HEK293 (cell line): ENCODE measurements around the gene EVI5L.

Source experiments
- KLF1 ChIP-seq: fragments of 450-650 bp; formaldehyde crosslinking; IDR thresholded peaks from 2 replicates; pipeline ENCODE4 v1.5.1; 2016; ENCODE audit warnings: missing biosample characterization, missing genetic modification characterization
- KLF7 ChIP-seq: fragments of 450-650 bp; formaldehyde crosslinking; IDR thresholded peaks from 2 replicates; pipeline ENCODE4 v1.5.1; 2016; ENCODE audit warnings: missing biosample characterization, missing genetic modification characterization, borderline replicate concordance
- SETDB1 ChIP-seq: IDR thresholded peaks from one replicate; pipeline ENCODE4 v1.6.1; 2017; ENCODE audit warnings: mild to moderate bottlenecking, low read length, moderate library complexity, mixed read lengths; ENCODE audit not compliant: insufficient read length
- YY2 ChIP-seq: fragments of 450-650 bp; formaldehyde crosslinking; IDR thresholded peaks from 2 replicates; pipeline ENCODE4 v1.5.1; 2016; ENCODE audit warnings: missing biosample characterization, missing genetic modification characterization
- ZFP37 ChIP-seq: fragments of 450-650 bp; formaldehyde crosslinking; IDR thresholded peaks from 2 replicates; pipeline ENCODE4 v1.5.1; 2016; ENCODE audit warnings: missing biosample characterization, missing genetic modification characterization
- ZNF274 ChIP-seq, 2 experiments: fragments of 200-500 bp in 1 of 2; fragments of 450-650 bp in 1 of 2; sonication (Bioruptor generic) in 1 of 2; formaldehyde crosslinking in 1 of 2; IDR thresholded peaks; 2 replicates each; pipeline versions ENCODE4 v1.5.1 to v1.6.1; 2014 to 2016; ENCODE audit warnings: borderline replicate concordance in 1 of 2, inconsistent platforms in 1 of 2, low read length in 1 of 2, missing biosample characterization in 1 of 2, missing genetic modification characterization in 1 of 2
- ZNF37A ChIP-seq: fragments of 450-650 bp; IDR thresholded peaks from 2 replicates; pipeline ENCODE4 v1.5.1; 2018; ENCODE audit warnings: missing biosample characterization, missing genetic modification characterization
- ZNF501 ChIP-seq: fragments of 450-650 bp; formaldehyde crosslinking; IDR thresholded peaks from 2 replicates; pipeline ENCODE4 v1.5.1; 2016; ENCODE audit warnings: missing biosample characterization, missing genetic modification characterization
- ZNF555 ChIP-seq: fragments of 450-650 bp; formaldehyde crosslinking; conservative IDR thresholded peaks from 2 replicates; pipeline ENCODE4 v1.5.1; 2017; ENCODE audit warnings: missing biosample characterization, mild to moderate bottlenecking, missing genetic modification characterization, inconsistent platforms
- TF ChIP-seq, protein P1 (sequence below): fragments of 450-650 bp; formaldehyde crosslinking; IDR thresholded peaks from 2 replicates; pipeline ENCODE4 v1.5.1; 2016; ENCODE audit warnings: missing biosample characterization, missing genetic modification characterization
- TF ChIP-seq, protein P2 (sequence below): IDR thresholded peaks from 2 replicates; pipeline ENCODE4 v1.6.1; 2011; ENCODE audit warnings: mild to moderate bottlenecking, low read depth, low read length, borderline replicate concordance
- TF ChIP-seq, protein P3 (sequence below): fragments of 450-650 bp; formaldehyde crosslinking; IDR thresholded peaks from 2 replicates; pipeline ENCODE4 v1.5.1; 2016; ENCODE audit warnings: missing biosample characterization, missing genetic modification characterization
- TF ChIP-seq, protein P4 (sequence below): fragments of 450-650 bp; formaldehyde crosslinking; IDR thresholded peaks from 2 replicates; pipeline ENCODE4 v1.5.1; 2016; ENCODE audit warnings: missing biosample characterization, missing genetic modification characterization

DNA sequence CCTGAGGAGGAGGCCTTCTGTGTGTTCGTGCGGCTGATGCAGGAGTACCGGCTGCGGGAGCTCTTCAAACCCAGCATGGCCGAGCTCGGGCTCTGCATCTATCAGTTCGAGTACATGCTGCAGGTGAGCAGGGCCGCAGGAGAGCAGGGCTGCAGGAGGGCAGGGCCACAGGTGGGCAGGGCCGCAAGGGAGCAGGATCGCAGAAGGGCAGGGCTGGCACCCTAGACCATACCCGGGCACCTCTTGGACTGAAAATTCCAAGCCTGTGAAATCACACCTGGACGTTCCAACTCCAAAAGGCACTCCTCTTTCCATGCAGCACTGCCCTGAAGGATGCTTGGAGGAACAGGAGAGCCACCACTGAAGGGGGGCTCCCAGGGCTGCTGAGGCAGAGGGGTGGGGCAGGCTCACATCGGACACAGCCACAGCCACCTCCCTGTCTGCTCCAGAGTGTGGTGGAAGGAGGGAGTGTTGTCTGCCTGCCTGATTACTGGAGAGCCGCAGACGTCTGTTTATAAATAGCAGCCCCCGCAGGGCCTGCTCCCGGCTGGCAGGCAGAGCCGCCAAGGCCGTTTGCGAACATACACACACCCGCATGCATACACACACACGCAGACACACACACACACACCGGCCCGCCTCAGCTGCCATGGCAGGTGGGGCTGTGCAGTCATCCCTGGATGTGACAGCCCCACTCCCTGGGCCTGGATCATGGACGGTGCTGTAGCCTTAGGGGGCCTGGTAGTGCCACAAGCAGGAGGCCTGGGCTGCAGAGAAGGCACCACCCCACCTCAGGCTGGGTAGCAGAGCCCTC lies 20.2 kb downstream of the EVI5L start:
- no peak for TF ChIP-seq ZNF37A (tag by site-specific recombination)
- TF ChIP-seq, protein P1, sequence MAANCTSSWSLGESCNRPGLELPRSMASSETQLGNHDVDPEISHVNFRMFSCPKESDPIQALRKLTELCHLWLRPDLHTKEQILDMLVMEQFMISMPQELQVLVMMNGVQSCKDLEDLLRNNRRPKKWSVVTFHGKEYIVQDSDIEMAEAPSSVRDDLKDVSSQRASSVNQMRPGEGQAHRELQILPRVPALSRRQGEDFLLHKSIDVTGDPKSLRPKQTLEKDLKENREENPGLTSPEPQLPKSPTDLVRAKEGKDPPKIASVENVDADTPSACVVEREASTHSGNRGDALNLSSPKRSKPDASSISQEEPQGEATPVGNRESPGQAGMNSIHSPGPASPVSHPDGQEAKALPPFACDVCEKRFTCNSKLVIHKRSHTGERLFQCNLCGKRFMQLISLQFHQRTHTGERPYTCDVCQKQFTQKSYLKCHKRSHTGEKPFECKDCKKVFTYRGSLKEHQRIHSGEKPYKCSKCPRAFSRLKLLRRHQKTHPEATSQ (tag by site-specific recombination) = no peak
- no peak for TF ChIP-seq ZFP37
- TF ChIP-seq, protein P2, sequence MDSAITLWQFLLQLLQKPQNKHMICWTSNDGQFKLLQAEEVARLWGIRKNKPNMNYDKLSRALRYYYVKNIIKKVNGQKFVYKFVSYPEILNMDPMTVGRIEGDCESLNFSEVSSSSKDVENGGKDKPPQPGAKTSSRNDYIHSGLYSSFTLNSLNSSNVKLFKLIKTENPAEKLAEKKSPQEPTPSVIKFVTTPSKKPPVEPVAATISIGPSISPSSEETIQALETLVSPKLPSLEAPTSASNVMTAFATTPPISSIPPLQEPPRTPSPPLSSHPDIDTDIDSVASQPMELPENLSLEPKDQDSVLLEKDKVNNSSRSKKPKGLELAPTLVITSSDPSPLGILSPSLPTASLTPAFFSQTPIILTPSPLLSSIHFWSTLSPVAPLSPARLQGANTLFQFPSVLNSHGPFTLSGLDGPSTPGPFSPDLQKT = no peak
- TF ChIP-seq KLF7 = no peak
- TF ChIP-seq, protein P3, sequence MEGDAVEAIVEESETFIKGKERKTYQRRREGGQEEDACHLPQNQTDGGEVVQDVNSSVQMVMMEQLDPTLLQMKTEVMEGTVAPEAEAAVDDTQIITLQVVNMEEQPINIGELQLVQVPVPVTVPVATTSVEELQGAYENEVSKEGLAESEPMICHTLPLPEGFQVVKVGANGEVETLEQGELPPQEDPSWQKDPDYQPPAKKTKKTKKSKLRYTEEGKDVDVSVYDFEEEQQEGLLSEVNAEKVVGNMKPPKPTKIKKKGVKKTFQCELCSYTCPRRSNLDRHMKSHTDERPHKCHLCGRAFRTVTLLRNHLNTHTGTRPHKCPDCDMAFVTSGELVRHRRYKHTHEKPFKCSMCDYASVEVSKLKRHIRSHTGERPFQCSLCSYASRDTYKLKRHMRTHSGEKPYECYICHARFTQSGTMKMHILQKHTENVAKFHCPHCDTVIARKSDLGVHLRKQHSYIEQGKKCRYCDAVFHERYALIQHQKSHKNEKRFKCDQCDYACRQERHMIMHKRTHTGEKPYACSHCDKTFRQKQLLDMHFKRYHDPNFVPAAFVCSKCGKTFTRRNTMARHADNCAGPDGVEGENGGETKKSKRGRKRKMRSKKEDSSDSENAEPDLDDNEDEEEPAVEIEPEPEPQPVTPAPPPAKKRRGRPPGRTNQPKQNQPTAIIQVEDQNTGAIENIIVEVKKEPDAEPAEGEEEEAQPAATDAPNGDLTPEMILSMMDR (tag by site-specific recombination) = no peak
- TF ChIP-seq ZNF555 (tag by site-specific recombination) = no peak
- no peak for TF ChIP-seq SETDB1
- TF ChIP-seq, protein P4, sequence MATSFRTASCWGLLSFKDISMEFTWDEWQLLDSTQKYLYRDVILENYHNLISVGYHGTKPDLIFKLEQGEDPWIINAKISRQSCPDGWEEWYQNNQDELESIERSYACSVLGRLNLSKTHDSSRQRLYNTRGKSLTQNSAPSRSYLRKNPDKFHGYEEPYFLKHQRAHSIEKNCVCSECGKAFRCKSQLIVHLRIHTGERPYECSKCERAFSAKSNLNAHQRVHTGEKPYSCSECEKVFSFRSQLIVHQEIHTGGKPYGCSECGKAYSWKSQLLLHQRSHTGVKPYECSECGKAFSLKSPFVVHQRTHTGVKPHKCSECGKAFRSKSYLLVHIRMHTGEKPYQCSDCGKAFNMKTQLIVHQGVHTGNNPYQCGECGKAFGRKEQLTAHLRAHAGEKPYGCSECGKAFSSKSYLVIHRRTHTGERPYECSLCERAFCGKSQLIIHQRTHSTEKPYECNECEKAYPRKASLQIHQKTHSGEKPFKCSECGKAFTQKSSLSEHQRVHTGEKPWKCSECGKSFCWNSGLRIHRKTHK (tag by site-specific recombination) = no peak
- no peak for TF ChIP-seq YY2
- TF ChIP-seq ZNF274 (IDR thresholded peaks at IDR 0.05; ENCODE audit: low read length) = no peak
- TF ChIP-seq ZNF274 (tag by site-specific recombination; IDR thresholded peaks at IDR 0.05; ENCODE audit: borderline replicate concordance) = no peak
- TF ChIP-seq ZNF501 (tag by site-specific recombination) = no peak
- no peak for TF ChIP-seq KLF1
